ENCODE measurements around the gene RPS6KL1.

Gene RPS6KL1

DNA sequence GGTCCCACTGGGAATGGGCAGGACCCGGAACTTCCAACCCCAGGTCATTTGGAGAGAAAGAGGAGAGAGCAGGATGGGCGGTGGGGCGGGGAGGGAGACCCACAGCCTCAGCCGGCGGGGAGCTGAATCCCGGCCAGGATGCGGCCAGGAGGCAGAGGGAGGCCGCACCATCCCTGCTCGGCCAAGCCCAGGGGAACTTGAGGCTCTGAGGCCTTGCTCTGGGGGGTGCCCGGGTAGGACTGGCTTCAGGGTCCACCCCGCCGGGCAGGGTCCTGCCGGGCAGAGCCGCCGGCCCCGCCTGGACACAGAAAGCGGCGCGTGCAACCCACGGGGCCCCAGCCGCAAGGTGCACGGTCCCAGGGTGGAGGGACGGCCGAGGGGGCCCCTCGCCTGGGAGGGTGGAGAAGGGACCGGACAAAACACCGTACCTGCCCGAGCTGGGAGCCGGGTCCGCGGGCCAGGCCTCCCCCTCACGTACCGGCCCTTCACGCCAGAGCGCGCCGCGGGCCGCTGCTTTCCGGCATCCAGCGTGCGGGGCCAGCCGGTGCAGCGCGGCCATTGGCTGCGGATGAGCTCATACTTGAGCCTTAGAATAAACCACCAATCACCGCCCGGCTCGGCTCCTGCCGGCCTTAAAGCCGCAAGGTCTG, at the start of gene RPS6KL1:
TSS of gene RPS6KL1 (minus strand) at position 509 of the 650 bp plus-strand sequence. CDS start 1,719 bp downstream, outside the sequence.
- DNase-seq (ENCODE audit: low spot score): peak; percentile 99

DNA sequence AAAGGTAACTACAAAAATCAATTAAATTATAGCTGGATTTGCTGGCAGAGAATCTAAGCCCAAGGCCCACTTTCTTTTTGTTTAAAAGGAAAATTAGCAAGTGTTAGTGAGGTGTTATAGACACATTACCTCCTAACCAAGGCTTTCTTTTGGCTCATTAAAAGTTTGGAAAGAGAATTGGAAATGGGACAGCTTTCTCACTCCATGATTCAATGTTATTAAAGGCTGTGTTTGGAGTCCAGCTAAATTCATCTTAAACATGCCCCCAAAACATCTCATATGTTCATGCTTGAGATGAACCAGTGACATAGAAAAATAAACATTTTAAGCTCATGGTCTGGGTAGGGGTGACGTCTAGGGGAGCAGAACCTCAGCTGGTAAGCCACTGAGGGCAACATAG, 45.8 kb upstream of the RPS6KL1 start:
- DNase-seq (ENCODE audit: low spot score): no peak

GRCh38 chr14:74965486-74966153, 42.6 kb upstream of the RPS6KL1 start:
- no peak for DNase-seq (ENCODE audit: low spot score)

GRCh38 chr14:74964787-74965485, 41.9 kb upstream of the RPS6KL1 start:
- DNase-seq (ENCODE audit: low spot score): no peak

GRCh38 chr14:74963705-74964271, 40.7 kb upstream of the RPS6KL1 start:
- no peak for DNase-seq (ENCODE audit: low spot score)

- DNase-seq (ENCODE audit: low spot score): no peak
These were observed 40.2 kb upstream of the RPS6KL1 start for GRCh38 chr14:74963178-74963704.

DNA sequence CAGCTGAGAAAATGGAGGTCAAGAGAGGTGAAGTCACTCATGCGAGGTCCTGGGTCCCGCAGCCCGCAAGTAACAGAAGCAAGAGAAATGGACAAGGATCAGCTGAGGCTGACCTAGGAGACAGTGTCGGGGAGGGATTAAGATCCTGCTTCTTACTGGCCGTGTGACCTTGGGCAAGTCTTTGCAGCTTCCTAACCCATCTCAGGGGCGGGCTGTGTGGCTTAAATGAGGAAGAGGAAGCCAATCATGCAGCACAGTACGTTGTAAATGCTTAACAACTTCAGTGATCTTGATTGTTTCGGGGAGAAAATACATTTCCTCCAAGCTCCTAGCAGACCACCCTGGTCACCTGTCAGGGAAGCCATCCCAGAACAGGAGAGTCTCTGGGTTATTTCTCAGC, 39.4 kb upstream of the RPS6KL1 start:
- DNase-seq (ENCODE audit: low spot score): no peak

DNA sequence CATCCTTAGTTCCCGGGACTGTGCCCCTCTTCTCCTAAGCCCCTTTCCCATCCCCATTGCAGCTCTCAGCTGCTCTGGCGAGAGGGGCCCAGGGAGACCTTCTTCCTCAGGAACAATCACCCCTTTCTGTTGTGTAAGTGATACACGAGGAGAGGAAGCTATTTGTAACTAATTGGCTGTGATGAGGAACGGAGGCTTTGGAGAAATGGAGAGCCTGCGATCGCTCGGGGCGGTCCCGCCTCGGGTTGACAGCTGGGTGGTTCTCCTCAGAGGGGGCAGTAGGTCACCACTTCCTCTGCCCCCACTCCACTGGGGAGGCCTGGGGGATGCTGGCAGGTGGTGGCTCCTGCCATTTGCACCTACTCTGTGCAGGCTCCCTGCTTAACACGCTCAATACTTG, 39.0 kb upstream of the RPS6KL1 start:
- DNase-seq (ENCODE audit: low spot score): no peak

- no peak for DNase-seq (ENCODE audit: low spot score)
These were observed 38.3 kb upstream of the RPS6KL1 start for GRCh38 chr14:74961238-74961911.

GRCh38 chr14:74960736-74961135, 37.7 kb upstream of the RPS6KL1 start:
- no peak for DNase-seq (ENCODE audit: low spot score)

GRCh38 chr14:74959596-74960180, 36.6 kb upstream of the RPS6KL1 start:
- DNase-seq (ENCODE audit: low spot score): no peak

- no peak for DNase-seq (ENCODE audit: low spot score)
These were observed 33.4 kb upstream of the RPS6KL1 start for GRCh38 chr14:74956280-74957072.

DNA sequence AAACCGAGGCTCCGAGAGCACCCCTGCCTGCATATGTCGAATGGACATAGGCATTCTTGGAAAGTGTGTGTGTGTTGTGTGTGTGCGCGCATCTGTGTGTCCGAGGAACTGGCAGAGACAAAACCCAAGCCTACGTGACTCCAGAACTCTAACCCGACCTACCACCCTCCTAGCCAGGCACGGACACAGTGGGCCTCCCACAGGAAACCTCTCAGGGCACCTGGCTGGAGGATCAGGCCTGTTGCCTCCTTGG, 32.9 kb upstream of the RPS6KL1 start:
- no peak for DNase-seq (ENCODE audit: low spot score)

GRCh38 chr14:74955229-74956026, 32.4 kb upstream of the RPS6KL1 start, which contains the start of gene PGF:
PGF (minus strand) TSS chr14:74955597; CDS start chr14:74955242, 355 bp downstream.
- peak; percentile 79 for DNase-seq (ENCODE audit: low spot score)

GRCh38 chr14:74954947-74955228, 31.8 kb upstream of the RPS6KL1 start:
- DNase-seq (ENCODE audit: low spot score): no peak

DNA sequence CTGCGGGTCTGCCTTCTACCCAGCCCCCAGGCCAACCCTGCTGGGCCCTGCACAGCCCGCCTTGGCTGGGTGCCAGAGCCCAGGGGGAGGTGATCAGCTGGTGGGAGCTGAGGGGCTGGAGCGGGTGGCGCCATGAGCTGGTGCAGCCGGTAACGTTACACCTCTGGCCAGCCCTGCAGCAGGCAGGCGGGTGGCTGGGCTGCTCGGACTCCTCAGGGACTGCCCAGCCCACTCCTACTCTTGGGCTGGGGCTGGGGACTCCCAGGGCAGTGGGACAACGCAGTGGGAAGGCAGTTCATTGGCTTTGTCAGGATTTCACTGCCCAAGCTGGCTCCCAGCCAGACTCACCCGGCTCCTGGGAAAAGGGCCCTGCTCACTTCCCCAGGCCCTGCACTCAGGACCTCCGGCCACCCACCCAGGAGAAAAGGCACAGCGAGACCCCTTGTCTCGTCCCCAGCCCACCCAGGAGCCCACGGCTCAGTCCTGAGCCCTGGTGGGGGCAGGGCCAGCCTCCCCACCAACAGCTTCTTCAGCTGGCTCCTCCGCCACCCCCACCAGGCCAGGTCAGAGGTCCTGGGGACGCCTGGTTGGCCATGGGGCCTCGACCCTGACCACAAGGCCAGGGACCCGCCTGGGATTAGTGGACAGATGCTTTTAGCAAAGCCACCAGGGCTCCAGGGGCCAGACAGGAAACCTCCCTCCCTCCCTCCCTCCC, 31.3 kb upstream of the RPS6KL1 start:
- DNase-seq (ENCODE audit: low spot score): no peak

GRCh38 chr14:74953686-74954085, 30.6 kb upstream of the RPS6KL1 start:
- no peak for DNase-seq (ENCODE audit: low spot score)

- no peak for DNase-seq (ENCODE audit: low spot score)
These were observed 29.8 kb upstream of the RPS6KL1 start for GRCh38 chr14:74952697-74953484.

DNA sequence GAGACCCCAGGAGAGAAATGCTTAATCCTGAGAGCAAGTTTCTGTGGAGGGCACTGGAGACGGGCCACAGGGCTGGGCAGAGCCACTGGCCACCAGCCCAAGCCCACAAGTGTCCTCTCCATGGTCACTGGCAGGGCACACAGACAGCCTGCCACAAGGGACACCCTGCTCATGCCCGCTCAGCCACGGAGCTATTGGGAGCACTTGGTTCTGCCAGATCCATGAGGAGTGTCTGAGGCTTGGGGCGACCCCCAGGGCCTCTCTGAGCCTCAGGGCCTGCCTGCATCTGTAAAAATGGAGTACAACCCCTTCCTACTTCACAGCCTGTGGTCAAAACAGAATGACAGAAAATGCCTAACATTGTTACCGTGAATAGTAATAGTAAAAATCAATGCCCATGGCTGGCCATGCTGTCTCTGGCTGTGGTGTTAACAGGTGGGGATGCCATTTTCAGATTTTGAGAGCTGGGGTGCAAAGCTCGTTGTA, 29.2 kb upstream of the RPS6KL1 start:
- DNase-seq (ENCODE audit: low spot score): no peak

All from D341Med (cell line).